GM21367 (cell line): Measurements from ENCODE around the gene SBNO1.
"Not testable (repeated sequence)": the region's sequence is repeated elsewhere in the genome, so short reads cannot be mapped to it uniquely, and the experiment has no call there.

Source experiments
- ATAC-seq: cut with Tn5 transposase; IDR thresholded peaks from one replicate; pipeline ENCODE4 v1.9.1; 2021; ENCODE audit not compliant: unreplicated experiment

Gene SBNO1

GRCh38 chr12:123356159-123356670 lies 8.4 kb downstream of the SBNO1 start:
- ATAC-seq = no peak

GRCh38 chr12:123354600-123354999 lies 10.0 kb downstream of the SBNO1 start:
- no peak for ATAC-seq

DNA sequence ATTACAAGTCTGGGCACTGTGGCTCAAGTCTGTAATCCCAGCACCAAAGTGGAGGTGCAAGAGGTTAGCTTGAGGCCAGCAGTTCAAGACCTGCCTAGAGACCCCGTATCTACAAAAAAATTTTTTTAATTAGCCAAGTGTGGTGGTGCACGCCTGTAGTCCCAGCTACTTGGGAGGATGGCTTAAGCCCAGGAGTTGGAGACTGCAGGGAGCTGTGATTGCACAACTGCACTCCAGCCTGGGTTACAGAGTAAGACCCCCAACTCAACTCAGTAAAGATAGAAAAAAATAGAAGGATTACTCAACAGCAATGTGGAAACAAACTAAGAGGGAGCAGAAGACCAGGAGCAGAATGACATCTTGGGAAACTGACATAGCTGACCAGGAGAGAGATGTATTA lies 13.3 kb downstream of the SBNO1 start:
- ATAC-seq = no peak

DNA sequence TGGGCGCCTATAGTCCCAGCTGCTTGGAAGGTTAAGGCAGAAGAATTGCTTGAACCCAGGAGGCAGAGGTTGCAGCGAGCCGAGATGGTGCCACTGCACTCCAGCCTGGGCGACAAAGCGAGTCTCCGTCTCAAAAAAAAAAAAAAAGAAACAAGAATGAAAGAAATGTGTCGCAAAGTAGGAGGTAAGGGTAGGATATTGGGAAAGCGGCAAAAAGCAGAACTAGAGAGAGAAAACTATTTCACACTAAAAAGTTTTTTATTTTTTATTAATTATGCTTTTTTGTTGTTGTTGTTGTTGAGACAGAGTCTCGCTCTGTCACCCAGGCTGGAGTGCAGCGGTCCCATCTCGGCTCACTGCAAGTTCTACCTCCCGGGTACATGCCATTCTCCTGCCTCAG lies 17.7 kb downstream of the SBNO1 start:
- ATAC-seq = no peak

DNA sequence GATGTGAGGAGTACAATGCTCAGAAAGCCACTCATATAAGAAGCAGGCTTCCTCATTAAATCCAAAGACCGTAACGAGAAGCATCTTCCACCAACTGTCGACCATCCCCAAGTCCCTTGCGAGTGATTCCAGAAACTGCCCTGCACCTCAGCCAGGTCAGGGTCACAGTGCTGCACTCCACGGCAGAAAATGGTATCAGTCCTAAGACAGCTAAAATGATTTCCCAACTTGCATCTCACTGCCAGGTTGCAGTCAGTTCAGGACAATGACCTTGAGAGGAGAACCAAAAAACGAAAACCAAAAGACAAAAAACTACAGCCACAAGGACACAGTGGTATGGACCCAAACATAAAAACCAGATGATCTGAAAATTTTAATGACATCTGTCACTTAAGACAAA lies 20.6 kb downstream of the SBNO1 start:
- no peak for ATAC-seq

DNA sequence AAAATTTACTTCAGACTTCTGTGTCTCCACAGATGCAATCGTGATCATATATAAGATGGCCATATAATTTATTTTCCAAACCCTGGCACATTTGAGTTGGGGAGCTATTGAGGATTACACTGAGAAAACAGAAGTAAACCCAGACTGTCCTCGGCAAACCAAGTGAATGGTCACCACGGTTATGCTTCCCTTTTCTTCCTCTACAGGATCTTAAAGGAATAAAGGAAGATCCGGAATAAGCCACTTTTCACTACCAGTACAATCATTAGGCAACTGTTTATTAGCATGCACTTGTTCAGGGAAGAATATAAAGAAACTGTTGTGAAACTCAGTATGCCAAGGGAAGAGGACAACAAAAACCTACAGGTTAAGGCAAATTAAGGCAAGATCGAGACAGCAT lies 27.6 kb downstream of the SBNO1 start:
- ATAC-seq = no peak

GRCh38 chr12:123336530-123336929 lies 28.1 kb downstream of the SBNO1 start:
- ATAC-seq = no peak

DNA sequence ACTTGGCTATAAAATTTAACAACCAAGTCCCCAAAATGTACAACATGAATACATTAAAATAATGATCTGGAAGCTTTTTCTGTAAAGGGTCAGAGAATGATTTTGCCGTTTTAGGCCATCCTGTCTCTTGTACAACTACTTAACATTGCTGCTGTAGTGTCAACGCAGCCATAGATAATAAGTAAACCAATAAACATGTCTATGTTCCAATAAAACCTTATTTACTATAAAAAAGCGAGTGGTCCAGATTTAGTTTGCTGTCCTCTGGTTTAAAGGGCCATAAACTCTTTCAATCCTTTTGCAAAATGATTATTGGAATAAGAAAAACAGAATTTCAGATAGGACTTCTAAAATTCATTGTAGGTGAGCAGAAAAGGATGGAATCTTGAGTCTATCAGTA lies 29.2 kb downstream of the SBNO1 start:
- no peak for ATAC-seq

DNA sequence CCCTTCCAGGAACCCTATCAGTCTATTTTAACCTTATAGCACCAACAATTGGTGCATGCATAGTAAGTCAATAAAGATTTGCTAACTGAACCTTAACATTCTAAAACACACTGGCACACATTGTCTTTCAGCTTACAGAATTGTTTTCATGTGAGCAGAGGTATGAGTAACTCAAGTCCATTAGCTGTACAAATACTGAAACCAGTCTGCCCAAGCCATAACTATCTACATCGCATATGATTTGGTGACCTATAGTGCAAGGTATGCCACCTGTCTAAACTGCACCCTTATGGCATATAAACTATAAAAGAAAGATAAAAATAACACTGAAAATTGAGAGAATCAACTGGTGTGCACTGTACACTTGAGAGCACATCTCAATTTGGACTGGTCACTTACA lies 34.8 kb downstream of the SBNO1 start:
- no peak for ATAC-seq

GRCh38 chr12:123319826-123320225 lies 44.8 kb downstream of the SBNO1 start:
- ATAC-seq = no peak

DNA sequence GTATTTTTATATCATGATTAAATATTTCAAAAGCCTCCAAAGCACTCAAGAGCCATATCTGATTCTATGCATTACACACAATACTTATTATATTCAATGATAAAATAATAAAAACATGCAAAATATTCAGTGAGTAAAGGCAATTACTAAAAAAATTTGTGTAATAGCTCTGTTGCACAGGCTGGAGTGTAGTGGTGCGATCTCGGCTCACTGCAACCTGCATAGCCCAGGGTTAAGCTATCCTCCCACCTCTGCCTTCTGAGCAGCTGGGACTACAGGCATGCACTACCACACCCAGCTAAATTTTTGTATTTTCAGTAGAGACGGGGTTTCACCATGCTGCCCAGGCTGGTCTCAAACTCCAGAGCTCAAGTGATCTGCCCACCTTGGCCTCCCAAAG lies 45.4 kb downstream of the SBNO1 start:
- no peak for ATAC-seq

DNA sequence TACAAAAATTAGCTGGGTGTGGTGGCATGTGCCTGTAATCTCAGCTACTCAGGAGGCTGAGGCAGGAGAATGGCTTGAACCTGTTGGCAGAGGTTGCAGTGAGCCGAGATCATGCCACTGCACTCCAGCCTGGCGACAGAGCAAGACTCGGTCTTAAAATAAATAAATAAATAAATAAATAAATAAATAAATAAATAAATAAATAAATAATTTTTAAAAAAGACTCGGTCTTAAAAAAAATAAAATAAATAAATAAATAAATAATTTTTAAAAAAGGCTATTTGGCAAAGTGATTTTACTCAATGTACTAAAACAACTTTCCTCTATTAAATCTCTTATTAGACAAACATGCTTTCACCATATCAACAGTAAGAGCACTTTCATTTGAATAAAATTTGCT lies 51.6 kb downstream of the SBNO1 start:
- not testable (repeated sequence) for ATAC-seq

- no peak for ATAC-seq
These were observed 58.4 kb downstream of the SBNO1 start for GRCh38 chr12:123306200-123306599.

DNA sequence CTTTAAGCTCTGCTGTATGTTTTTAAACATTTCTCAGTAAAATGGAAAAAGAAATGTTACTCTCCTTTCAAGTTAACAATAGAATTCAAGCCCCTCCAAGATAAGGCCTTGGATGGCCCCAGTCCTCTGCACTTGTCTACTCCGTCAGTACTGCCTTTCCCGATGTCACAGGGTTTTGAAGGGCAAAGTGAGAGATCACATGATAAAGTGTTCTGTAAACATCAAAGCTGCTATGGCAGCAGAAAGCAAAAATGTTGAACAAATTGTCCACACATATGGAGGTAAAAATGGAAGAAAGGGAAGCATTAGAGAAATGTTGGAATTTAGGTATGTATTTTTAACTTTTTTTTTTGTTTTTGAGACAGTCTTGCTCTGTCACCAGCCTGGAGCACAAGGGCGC lies 59.5 kb downstream of the SBNO1 start:
- ATAC-seq = no peak

- ATAC-seq = no peak
These were observed 71.4 kb downstream of the SBNO1 start for GRCh38 chr12:123293178-123293760.

GRCh38 chr12:123289911-123290310 lies 74.7 kb downstream of the SBNO1 start:
- no peak for ATAC-seq

DNA sequence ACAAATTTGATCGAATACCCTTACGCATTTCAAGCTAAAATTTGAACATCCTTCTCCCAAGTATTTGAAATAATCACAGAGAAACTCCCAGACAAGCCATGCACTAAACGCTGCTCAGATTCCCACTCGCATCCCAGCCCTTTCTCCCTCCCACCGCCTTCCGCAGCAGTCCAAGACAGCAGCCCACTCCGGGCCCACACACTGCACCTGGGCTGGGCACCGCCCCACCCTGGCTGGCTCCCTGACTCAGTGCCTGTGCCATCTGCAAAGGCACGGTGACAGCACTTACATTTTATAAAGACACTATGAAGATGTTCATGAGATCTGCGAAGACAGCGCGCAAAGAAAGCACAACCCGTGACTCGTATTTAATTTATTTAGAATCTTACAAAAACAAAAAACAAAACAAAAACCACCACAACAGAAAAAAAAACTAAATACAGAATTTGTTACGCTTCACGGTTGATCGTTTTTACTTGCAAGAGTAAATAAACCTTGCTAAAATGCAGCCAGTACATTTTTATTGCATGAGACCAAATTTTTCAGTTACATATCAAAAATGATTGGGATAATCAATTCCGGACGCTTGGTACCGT lies 75.8 kb downstream of the SBNO1 start:
- no peak for ATAC-seq

GRCh38 chr12:123286652-123287373 lies 77.8 kb downstream of the SBNO1 start:
- ATAC-seq = no peak

DNA sequence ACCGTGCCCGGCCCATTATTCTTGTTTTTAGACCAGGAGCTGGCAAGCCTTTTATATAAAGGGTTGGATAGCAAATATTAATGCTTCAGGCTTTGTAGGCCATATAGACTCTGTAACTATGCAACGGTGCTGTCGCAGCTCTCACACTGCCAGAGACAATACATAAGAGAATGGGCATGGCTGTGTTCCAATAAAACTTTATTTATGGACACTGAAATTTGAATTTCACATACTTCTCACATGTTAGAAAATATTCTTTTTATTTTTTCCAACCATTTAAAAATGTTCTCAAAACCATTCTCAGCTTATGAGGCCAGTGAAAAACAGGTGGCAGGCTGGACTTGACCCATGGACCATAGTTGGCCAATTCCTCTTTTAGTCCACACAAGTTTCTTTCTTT lies 80.0 kb downstream of the SBNO1 start:
- no peak for ATAC-seq

GRCh38 chr12:123283461-123283860 lies 81.2 kb downstream of the SBNO1 start:
- no peak for ATAC-seq

- ATAC-seq = no peak
These were observed 82.5 kb downstream of the SBNO1 start for GRCh38 chr12:123282111-123282510.

- no peak for ATAC-seq
These were observed 83.7 kb downstream of the SBNO1 start for GRCh38 chr12:123280971-123281370.
